GM18861 (cell line): Measurements from ENCODE around the gene NTRK1.

Experiments
- ATAC-seq: cut with Tn5 transposase; IDR thresholded peaks from one replicate; pipeline ENCODE4 v1.9.1; 2021; ENCODE audit not compliant: unreplicated experiment

NTRK1 gene

DNA sequence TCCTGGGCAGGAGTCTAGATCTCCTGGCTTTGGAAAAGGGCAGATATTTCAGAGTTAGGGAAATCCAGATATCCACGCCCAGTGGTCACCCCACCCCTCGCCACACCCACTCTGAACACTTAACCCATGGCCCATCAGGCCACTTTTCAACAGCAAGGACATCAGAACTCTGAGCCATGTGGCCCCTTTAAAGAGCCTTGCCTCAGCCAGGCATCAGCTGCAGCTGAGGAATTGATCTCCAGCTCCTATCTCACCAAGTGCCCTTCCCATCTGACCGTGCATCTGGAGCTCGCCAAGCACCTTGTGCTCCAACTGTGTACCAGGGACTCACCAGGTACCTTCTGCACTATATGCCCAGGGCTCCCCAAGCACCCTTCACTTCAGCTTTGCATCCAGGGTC, 23.8 kb upstream of the NTRK1 start:
- no peak for ATAC-seq

DNA sequence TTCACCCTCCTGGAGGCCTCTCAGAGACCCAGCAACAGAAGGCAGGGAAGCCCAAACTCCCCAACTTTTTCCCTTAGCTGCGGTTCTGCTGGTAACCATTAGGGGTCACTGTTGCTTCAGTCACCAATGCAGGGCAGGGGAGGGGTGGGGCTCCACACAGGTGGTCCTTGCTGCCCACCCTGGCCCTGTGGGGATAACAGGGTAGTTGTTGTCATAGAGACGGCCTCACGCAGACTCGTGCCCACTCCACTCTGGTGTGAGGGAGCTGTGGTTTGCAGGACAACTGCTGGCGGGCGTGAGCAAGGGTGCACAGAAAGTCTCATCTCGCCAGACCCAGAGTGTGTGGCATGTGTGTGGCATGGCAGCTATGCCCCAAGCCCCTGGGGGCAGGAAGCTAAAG, 21.7 kb upstream of the NTRK1 start:
- ATAC-seq = no peak

GRCh38 chr1:156839426-156840109, 21.1 kb upstream of the NTRK1 start:
- ATAC-seq = no peak

GRCh38 chr1:156840186-156840897, 20.3 kb upstream of the NTRK1 start:
- ATAC-seq = no peak

DNA sequence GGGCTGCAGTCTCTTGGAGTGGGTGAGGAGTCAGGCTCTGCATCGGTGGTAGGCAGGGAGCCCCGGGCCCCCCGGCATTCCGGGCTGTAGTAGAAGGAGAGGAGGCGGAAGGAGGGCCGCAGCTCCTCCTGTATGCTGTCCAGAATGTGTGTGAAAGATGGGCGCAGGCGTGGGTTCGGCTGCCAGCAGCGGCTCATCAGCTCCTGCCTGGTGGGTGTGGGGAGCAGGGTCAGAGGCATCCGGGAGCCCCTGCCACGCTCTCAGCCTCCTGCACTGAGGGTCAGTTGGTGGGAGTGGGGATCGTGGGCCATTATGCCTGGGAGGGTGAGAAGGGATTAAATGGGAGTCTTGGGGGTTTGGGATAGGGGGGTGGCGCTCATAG, 19.8 kb upstream of the NTRK1 start:
- ATAC-seq = no peak

DNA sequence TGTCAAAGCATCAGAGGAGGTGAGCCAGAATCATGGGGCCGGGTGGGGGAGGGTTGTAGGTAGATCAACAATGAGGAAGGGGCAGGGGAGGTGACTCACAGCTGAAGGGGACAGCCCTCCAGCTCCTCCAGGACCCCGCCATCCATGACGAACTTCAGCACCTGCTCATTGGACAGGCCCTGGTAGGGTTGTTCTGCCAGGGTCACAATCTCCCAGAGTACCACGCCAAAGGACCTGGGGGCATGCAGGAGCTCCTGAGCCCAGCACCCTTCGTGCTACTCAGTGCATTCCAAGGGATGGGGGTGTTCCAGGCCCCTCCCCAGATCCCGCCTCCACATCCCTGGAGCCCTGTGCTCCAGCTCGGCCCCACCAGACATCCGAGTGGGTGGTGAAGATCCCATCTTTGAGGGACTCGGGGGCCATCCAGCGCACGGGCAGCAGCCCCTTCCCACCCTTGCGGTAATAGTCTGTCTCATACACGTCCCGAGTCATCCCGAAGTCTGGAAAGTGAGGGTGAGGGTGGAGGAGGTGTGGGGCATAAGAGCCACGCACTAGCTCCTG, 19.3 kb upstream of the NTRK1 start:
- no peak for ATAC-seq

DNA sequence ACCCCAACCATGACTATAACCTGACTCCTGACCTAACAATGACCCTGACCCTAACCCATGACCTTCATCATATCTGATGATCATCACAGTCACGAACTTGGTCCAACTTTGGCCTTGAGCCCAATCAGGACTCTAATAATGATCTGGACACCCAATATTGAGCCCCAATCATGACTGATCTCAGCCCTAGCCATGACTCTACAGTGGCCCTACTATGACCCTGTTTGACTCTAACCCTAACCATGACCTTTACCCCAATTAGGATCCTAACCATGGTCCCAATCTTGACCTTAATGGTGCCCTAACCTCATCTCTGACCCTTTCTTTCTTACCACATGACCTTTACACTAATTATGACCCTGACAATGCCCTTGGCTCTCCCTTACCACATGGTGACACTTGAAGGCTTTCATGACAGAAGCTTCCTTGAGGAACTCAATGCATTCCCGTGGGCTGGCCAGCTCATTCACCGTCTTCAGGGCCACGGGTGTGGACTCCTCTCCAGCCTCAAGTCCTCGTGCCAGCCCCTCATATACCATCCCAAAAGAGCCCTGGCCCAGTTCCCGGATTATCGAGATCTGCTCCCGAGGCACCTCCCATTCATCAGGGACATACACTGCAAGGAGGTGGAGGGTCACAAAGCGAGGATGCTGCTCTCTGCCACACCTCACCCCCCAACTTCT, 17.9 kb upstream of the NTRK1 start:
- no peak for ATAC-seq

GRCh38 chr1:156844102-156844501, 16.6 kb upstream of the NTRK1 start:
- no peak for ATAC-seq

GRCh38 chr1:156844638-156845037, 16.0 kb upstream of the NTRK1 start:
- no peak for ATAC-seq

DNA sequence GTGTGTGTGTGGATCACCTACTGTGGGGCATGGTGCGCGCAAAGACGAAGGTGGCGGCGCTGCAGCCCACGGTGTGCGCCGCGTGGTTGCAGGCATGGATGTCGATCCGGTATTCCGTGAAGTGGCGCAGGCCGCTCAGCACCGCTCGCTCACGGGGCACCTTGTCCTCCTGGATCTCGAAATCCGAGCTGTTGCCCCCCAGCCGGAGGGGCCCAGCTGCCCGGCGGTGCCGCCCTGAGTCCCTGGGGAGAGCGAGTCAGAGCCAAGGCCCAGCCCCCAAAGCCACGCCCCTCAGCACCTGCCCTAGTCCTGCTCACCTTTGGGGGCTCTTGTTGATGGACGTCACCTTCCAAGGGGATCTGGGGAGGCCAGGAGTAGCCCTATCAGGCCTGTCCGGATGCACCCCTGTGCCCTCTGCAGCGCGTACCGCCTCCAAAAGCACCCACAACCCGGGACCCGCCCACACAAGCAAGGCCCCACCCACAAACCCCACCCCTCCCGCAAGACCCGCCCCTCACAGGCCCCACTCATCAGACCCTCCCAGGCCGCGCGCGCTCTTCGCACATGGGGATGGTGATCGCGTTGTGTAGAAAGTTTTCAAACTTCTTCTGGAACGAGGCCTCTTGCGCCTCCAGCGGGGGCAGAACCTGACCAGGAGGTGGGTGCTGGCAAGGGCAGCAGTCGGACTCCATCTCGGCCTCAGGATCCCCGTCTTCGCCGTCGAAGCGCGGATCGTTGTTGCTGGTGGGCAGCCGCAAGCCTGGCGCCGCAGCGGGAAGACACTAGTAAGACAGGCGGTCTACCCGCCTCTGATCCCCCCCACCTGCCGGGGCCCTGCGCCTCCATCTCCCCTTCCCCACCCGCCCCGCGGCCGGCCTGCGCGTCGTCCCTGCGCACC, 15.4 kb upstream of the NTRK1 start:
- ATAC-seq = no peak

- ATAC-seq = no peak
Measured at GRCh38 chr1:156845953-156846545, 14.6 kb upstream of the NTRK1 start.

DNA sequence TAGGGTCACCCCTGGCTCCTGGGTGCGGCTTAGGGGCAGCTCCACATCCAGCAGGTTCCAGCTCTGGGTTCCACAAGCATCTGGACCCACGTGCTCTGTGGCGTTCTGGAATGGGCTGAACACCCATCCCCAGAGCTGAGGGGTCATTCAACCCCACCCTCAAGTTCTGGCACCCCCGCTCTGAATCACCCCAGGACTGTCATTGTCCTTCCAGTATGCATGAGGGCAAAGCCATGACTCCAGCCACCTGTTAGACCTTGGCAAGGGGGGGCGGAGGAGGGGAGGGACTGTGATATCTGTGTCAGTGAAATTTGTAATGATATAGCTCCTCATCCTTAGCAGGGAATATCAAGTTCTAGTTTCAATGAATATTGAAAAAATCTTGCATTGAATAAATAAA, 14.0 kb upstream of the NTRK1 start:
- ATAC-seq = no peak

GRCh38 chr1:156847591-156848460, 12.8 kb upstream of the NTRK1 start:
- ATAC-seq = no peak

GRCh38 chr1:156848461-156849150, 12.1 kb upstream of the NTRK1 start:
- no peak for ATAC-seq

- no peak for ATAC-seq
Measured at GRCh38 chr1:156849151-156849496, 11.5 kb upstream of the NTRK1 start.

DNA sequence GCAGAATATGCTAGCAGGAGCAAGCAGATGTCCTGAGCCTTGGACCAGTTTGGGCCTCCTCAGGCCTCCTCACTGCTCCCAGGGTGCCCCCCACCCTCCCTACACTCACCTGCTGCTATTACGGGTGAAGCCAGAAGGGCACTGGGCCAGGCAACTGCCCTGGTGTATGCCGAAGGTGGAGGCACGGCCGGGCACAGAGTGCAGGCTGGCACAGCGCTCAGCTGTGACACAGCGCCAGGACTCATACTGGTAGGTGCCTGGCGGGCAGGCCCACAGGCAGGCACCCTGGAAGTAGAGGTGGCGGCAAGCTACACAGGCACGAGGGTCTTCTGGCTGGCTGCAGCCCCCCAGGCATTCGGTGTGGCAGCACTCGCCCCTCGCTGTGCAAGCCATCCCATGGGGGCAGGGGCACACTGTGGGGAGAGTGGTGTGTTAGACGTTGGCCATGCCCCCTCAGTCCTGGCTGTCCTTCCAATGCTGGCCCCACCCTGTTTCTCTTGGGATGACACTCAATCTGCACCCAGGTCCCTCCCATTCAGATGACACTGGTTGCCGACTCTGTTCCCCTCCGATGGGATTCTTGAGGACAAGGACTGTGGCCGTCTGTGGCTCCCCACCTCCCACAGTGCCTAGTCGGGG, 8.8 kb upstream of the NTRK1 start:
- ATAC-seq = no peak

DNA sequence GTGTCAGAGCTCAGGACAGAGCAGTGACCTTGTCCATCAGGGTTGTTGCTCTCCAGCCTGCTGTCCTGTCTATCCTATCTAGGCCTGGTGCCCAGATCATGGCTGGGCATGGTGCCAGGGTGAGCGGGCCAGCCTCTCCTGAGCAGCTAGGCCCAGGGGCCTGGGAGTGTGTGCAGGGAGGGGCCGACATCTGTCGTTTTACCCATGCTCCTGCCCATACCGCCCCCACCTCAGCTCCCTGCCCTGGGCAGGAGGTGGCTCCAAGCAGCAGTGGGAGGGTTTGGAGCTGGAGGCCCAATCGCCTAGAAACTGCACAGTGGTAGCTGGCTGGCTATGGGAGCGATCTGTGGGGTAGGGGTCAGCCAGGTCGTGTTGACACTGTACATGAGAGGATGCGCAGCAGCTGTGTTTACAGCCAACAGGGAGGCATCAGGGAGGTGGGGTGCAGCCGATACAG, 8.2 kb upstream of the NTRK1 start:
- ATAC-seq = no peak

DNA sequence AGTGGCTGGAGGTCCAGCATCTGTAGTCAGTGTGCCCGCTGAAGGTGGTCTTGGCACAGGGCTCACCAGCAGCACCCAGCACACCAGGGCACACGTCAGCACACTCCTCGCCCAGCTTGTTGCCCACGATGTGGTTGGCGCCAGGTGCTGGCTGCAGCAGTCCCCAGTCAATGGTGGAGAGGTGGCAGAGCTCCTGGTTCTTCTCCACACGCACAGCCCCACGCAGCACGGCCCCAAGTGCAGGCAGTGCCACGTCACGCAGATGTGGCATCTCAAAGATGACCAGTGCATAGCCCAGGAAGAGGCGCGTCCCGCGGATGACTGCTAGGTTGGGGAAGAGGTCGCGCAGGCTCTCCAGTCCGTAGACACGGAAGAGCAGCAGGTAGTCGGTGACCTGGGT, 6.9 kb upstream of the NTRK1 start:
- ATAC-seq = no peak

DNA sequence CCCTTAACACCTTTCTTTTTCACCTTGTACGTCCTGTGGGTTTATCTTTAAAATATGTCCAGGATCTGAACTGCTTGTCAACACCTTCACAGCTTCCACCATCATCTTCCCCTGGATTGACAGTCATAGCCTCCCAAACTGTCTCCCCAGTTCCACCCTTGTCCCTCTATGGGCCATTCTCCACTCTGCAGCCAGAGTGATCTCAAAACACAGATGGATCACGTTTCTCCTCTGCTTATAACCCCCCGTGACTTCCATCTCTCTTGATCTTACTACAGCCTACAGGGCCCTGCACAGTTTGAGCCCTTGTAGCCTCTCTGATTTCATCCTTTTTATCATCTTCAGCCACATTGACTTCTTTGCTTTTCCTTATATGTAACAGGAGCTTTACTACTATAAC, 6.0 kb upstream of the NTRK1 start:
- ATAC-seq = no peak
